ENCODE results near the gene CSGALNACT2. TPM values are rescaled to one million over a fixed set of nuclear protein-coding genes. Genes with fewer than 3 reads are reported as not detected.

Gene CSGALNACT2
- total RNA-seq, 1 experiment from 2014 or later: 10.0 TPM

DNA sequence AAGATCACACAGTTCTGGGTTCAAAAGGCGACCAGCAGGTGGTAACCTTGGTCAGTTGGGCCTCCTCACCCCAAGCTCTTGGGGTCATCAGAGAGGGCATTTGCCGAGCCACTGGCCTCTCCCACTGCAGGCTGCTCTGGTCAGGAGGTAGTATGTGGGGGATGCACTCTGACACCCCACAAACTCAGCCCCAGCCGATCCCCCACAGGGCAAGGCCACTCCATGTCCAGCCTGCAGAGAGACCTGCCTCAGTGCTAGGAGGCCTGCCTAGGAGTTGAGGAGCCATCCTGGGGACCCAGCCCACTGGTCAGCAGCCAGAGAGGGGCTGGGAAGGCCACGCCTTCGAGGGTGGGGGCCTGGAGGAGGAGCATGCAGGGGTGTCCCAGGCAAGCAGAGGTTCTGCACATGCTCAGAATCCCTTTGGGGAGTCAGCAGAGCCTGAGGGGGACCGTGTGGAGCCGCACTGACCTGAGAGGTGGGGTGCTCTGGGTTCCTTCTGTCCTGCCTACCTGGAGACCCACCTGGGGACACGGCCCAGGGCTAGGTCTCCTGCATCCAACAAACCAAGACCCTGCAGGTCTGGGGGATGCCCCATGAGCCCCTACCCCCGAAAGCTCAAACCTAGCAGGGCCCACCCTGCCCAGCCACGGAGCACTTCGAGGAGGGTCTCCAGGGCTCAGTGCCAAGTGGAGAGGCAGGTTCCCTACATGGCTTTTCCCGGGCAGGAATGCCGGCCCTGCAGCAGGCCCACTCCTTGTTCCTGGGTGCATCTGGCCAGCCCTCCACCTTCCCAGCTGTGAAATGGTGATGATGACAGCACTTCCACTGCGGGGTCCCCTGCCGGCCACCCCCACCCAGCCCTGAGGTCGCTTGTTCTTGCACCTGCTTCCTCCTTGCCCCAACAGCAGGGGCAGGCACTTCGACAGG lies 70.2 kb downstream of the CSGALNACT2 start:
- Mint-ChIP-seq H3K9me3 (ENCODE audit: low read depth, unreplicated experiment) (no peaks in the 10 kb centered on the region), H3K27me3 (ENCODE audit: unreplicated experiment) (no peaks in the 10 kb centered on the region), H3K36me3 (ENCODE audit: insufficient read depth, unreplicated experiment) (no peaks in the 10 kb centered on the region), H3K4me1 (ENCODE audit: low read depth, unreplicated experiment) (no peaks in the 10 kb centered on the region), H3K27ac (ENCODE audit: unreplicated experiment) (no peak overlapping the region), H3K4me3 (ENCODE audit: low read depth, unreplicated experiment) (no peak overlapping the region)
- TF ChIP-seq, protein P1, sequence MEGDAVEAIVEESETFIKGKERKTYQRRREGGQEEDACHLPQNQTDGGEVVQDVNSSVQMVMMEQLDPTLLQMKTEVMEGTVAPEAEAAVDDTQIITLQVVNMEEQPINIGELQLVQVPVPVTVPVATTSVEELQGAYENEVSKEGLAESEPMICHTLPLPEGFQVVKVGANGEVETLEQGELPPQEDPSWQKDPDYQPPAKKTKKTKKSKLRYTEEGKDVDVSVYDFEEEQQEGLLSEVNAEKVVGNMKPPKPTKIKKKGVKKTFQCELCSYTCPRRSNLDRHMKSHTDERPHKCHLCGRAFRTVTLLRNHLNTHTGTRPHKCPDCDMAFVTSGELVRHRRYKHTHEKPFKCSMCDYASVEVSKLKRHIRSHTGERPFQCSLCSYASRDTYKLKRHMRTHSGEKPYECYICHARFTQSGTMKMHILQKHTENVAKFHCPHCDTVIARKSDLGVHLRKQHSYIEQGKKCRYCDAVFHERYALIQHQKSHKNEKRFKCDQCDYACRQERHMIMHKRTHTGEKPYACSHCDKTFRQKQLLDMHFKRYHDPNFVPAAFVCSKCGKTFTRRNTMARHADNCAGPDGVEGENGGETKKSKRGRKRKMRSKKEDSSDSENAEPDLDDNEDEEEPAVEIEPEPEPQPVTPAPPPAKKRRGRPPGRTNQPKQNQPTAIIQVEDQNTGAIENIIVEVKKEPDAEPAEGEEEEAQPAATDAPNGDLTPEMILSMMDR (IDR thresholded peaks at IDR 0.05; ENCODE audit: unreplicated experiment): no peak
- no TSS peak for BruUV-seq (replicated peaks)
- CTCF ChIA-PET: no interaction called here
- intact Hi-C loops (cut with micrococcal nuclease; ENCODE audit: unreplicated experiment): loop anchor here (5.0 kb wide), 1 partner anchor 144 kb away; no protein-coding TSS in a partner anchor
- DNase-seq: no peak

DNA sequence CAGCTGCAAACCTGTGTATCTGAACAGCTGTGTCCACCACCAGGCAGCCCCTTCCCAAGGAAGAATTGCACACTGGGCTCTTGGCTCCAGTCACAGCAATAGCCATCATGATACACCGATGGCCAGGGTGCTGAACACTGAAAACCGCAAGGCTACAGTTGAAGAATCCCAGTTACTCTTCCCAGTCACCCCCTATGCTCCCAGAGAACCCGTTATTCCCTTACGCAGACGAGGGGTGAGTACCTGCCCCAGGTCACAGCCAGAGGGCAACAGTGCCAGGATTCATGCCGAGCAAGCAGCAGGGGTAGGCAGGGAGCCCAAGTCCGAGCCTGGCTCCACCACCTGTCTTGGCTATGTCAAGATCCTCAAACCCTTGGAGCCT lies 70.8 kb downstream of the CSGALNACT2 start:
- Mint-ChIP-seq H3K27me3 (ENCODE audit: unreplicated experiment) (no peaks in the 10 kb centered on the region), H3K27ac (ENCODE audit: unreplicated experiment) (no peak overlapping the region), H3K4me3 (ENCODE audit: low read depth, unreplicated experiment) (no peak overlapping the region), H3K4me1 (ENCODE audit: low read depth, unreplicated experiment) (no peaks in the 10 kb centered on the region), H3K36me3 (ENCODE audit: insufficient read depth, unreplicated experiment) (no peaks in the 10 kb centered on the region), H3K9me3 (ENCODE audit: low read depth, unreplicated experiment) (no peaks in the 10 kb centered on the region)
- TF ChIP-seq, protein P1 (IDR thresholded peaks at IDR 0.05; ENCODE audit: unreplicated experiment): no peak
- CTCF ChIA-PET: no interaction called here
- no TSS peak for BruUV-seq (replicated peaks)
- intact Hi-C loops (cut with micrococcal nuclease; ENCODE audit: unreplicated experiment): loop anchor here (5.0 kb wide), 1 partner anchor 143 kb away; no protein-coding TSS in a partner anchor
- no peak for DNase-seq

DNA sequence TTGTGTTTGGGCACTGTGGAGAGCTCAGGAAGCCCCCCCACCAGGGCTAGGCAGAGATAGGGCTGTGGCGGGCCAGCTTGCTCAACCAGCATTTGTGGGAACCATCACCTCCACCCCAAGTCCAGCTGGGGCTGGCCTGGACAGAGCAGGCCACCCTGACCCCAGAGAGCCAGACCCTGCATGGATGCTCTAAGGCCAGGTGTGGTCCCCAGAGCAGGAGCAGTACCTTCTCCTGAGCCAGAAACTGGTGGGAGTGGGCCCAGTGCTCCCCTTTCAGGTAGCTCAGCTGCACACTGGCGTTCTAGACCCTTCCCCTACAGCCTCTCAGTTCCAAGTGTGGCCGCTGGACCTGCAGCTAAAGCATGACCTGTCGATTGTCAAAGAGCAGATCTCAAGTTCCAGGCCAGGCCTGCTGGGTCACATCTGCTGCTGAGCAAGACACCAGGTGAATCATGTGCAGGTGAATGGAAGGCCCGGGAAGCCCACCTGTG lies 71.5 kb downstream of the CSGALNACT2 start:
- Mint-ChIP-seq H3K27me3 (ENCODE audit: unreplicated experiment) (no peaks in the 10 kb centered on the region), H3K4me1 (ENCODE audit: low read depth, unreplicated experiment) (no peaks in the 10 kb centered on the region), H3K36me3 (ENCODE audit: insufficient read depth, unreplicated experiment) (no peaks in the 10 kb centered on the region), H3K9me3 (ENCODE audit: low read depth, unreplicated experiment) (no peaks in the 10 kb centered on the region), H3K27ac (ENCODE audit: unreplicated experiment) (no peak overlapping the region), H3K4me3 (ENCODE audit: low read depth, unreplicated experiment) (no peak overlapping the region)
- no peak for DNase-seq
- intact Hi-C loops (cut with micrococcal nuclease; ENCODE audit: unreplicated experiment): loop anchor here (5.0 kb wide), 1 partner anchor 143 kb away; no protein-coding TSS in a partner anchor
- CTCF ChIA-PET: no interaction called here
- no TSS peak for BruUV-seq (replicated peaks)
- TF ChIP-seq, protein P1 (IDR thresholded peaks at IDR 0.05; ENCODE audit: unreplicated experiment): no peak

DNA sequence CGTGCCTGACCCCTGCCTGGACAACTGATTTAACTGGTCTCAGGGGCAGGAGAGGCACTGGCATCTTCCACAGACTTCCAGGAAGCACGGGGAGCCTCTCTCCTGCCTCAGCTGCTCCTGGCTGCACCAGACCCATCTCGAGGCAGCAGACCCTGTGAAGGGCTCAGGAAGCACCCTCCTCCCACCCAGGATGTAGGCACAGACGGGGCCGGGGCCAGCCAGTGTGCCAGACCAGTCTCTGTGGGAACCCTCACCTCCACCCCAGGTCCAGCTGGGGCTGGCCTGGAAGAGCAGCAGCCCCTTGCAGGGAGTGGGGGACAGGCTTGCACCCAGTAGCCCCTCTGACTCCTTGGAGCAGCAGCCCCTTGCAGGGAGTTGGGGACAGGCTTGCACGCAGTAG lies 72.3 kb downstream of the CSGALNACT2 start:
- H3K27ac Mint-ChIP-seq (ENCODE audit: unreplicated experiment): no peak overlapping the region
- no peaks in the 10 kb centered on the region for H3K27me3 Mint-ChIP-seq (ENCODE audit: unreplicated experiment)
- CTCF ChIA-PET: interaction anchor here (1.6 kb wide), 1 partner anchor 45 kb away, joined by 3 read pairs; no protein-coding TSS in a partner anchor
- no peaks in the 10 kb centered on the region for H3K9me3 Mint-ChIP-seq (ENCODE audit: low read depth, unreplicated experiment)
- intact Hi-C loops (cut with micrococcal nuclease; ENCODE audit: unreplicated experiment): no loop called here
- H3K36me3 Mint-ChIP-seq (ENCODE audit: insufficient read depth, unreplicated experiment): no peaks in the 10 kb centered on the region
- no peaks in the 10 kb centered on the region for H3K4me1 Mint-ChIP-seq (ENCODE audit: low read depth, unreplicated experiment)
- H3K4me3 Mint-ChIP-seq (ENCODE audit: low read depth, unreplicated experiment): no peak overlapping the region
- BruUV-seq (replicated peaks): no TSS peak
- DNase-seq: no peak
- TF ChIP-seq, protein P1 (IDR thresholded peaks at IDR 0.05; ENCODE audit: unreplicated experiment): no peak
